HepG2 (cell line): Measurements from ENCODE around the gene EOLA2. TPM values are rescaled to one million over a fixed set of nuclear protein-coding genes. Genes with fewer than 3 reads are reported as not detected.

Source experiments
- ELF1 ChIP-seq: sonication (generic); formaldehyde crosslinking; IDR thresholded peaks from 2 replicates; pipeline ENCODE4 v1.4.0; 2020; ENCODE audit warnings: missing genetic modification reagents
- GABPB1 ChIP-seq: IDR thresholded peaks from 2 replicates; pipeline ENCODE4 v1.6.1; 2016; ENCODE audit warnings: mild to moderate bottlenecking, missing genetic modification reagents, moderate library complexity, missing compliant biosample characterization
- PHF21A ChIP-seq: sonication (generic); formaldehyde crosslinking; IDR thresholded peaks from 2 replicates; pipeline ENCODE4 v1.5.0; 2020; ENCODE audit warnings: mild to moderate bottlenecking, missing genetic modification reagents
- RBFOX2 ChIP-seq: fragments of 200-400 bp; formaldehyde crosslinking; IDR thresholded peaks from 2 replicates; pipeline ENCODE4 v1.6.1; 2017; ENCODE audit warnings: low read depth, mild to moderate bottlenecking, low read length
- REPIN1 ChIP-seq: sonication (generic); formaldehyde crosslinking; IDR thresholded peaks from 2 replicates; pipeline ENCODE4 v1.8.0; 2022; ENCODE audit warnings: missing genetic modification reagents, low read depth, mild to moderate bottlenecking, borderline replicate concordance
- RFXANK ChIP-seq: IDR thresholded peaks from 2 replicates; pipeline ENCODE4 v1.6.1; 2016
- SSRP1 ChIP-seq: IDR thresholded peaks from 2 replicates; pipeline ENCODE4 v1.6.1; 2016; ENCODE audit warnings: control low read depth
- ZNF572 ChIP-seq: sonication (generic); formaldehyde crosslinking; IDR thresholded peaks from 2 replicates; pipeline ENCODE4 v1.5.1; 2020; ENCODE audit warnings: mild to moderate bottlenecking, missing genetic modification reagents
- ZZZ3 ChIP-seq: sonication (generic); formaldehyde crosslinking; IDR thresholded peaks from 2 replicates; pipeline ENCODE4 v1.4.0; 2020; ENCODE audit warnings: missing genetic modification reagents, mild to moderate bottlenecking, borderline replicate concordance
- polyA plus RNA-seq, 8 experiments: library from polyadenylated mRNA; depleted of rRNA in 3 of 8; stranded (reverse) in 7 of 8; unstranded in 1 of 8; fragments of >200 nt; fragmentation: Illumina TruSeq in 4 of 8; extraction: Trizol in 4 of 8; gene quantifications; 2 replicates each; pipeline versions ENCODE4 v1.2.1 to v1.2.3, GENCODE V29; 2011 to 2016; ENCODE audit warnings: low read depth in 4 of 8, missing spikeins in 1 of 8, mixed read lengths in 1 of 8; ENCODE audit not compliant: insufficient read depth in 1 of 8
- total RNA-seq, 5 experiments: library from RNA; depleted of rRNA; stranded (reverse); fragments of >200 nt; fragmentation: Illumina TruSeq; extraction: Trizol; gene quantifications; 2 replicates each; pipeline ENCODE4 v1.2.3, GENCODE V29; 2016; ENCODE audit warnings: low read depth in 1 of 5
- TF ChIP-seq, protein P1 (sequence below): sonication (generic); formaldehyde crosslinking; IDR thresholded peaks from 2 replicates; pipeline ENCODE4 v1.5.1; 2020; ENCODE audit warnings: missing genetic modification reagents, mild to moderate bottlenecking, borderline replicate concordance
- TF ChIP-seq, protein P2 (sequence below): sonication (generic); formaldehyde crosslinking; IDR thresholded peaks from 2 replicates; pipeline ENCODE4 v1.4.0; 2020; ENCODE audit warnings: low read depth, missing genetic modification reagents
- TF ChIP-seq, protein P3 (sequence below), 2 experiments: sonication (generic) in 1 of 2; formaldehyde crosslinking in 1 of 2; IDR thresholded peaks; 2 replicates each; pipeline versions ENCODE4 v1.4.0 to v1.6.1; 2018 to 2020; ENCODE audit warnings: missing genetic modification reagents in 2 of 2, borderline replicate concordance in 1 of 2, low read depth in 1 of 2, mild to moderate bottlenecking in 1 of 2, missing biosample characterization in 1 of 2
- TF ChIP-seq, protein P4 (sequence below): sonication (generic); formaldehyde crosslinking; IDR thresholded peaks from 2 replicates; pipeline ENCODE4 v1.5.1; 2020; ENCODE audit warnings: mild to moderate bottlenecking, moderate library complexity, missing genetic modification reagents
- TF ChIP-seq, protein P5 (sequence below): sonication (generic); formaldehyde crosslinking; IDR thresholded peaks from 2 replicates; pipeline ENCODE4 v1.4.0; 2020; ENCODE audit warnings: missing genetic modification reagents, low read depth, mild to moderate bottlenecking, borderline replicate concordance

The EOLA2 gene
- total and polyA plus RNA-seq, 2 of the 13 experiments (the other 11 are each of a cell fraction or from before 2014, with no cell fraction given): 20.4 to 22.0 TPM

DNA sequence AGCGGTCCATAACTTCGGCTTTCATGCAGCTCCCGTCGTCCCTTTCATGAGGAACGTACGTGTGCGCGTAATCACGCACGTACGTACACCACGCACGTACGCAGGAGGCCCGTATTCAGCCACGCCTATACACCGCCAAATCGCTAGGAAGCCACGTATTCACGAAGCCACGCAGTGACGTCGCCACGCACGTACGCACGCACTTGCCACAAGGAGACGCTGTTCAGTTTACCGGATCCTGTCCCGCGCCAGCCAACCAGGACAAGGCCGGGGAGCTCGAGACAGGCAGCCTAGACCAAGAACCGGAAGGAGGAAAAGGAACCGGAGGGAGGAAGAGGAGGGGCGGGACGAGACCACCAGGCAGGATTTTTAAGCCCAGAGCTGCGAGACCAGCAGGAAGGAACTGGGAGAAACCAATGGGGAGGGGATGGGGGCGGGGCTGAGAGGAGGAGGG is at the start of gene EOLA2 (continued):
- TF ChIP-seq, protein P1, sequence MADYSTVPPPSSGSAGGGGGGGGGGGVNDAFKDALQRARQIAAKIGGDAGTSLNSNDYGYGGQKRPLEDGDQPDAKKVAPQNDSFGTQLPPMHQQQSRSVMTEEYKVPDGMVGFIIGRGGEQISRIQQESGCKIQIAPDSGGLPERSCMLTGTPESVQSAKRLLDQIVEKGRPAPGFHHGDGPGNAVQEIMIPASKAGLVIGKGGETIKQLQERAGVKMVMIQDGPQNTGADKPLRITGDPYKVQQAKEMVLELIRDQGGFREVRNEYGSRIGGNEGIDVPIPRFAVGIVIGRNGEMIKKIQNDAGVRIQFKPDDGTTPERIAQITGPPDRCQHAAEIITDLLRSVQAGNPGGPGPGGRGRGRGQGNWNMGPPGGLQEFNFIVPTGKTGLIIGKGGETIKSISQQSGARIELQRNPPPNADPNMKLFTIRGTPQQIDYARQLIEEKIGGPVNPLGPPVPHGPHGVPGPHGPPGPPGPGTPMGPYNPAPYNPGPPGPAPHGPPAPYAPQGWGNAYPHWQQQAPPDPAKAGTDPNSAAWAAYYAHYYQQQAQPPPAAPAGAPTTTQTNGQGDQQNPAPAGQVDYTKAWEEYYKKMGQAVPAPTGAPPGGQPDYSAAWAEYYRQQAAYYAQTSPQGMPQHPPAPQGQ: no peak
- peak; percentile 94; the same call in 1 of the 2 replicates for TF ChIP-seq ZZZ3 (CRISPR knock-in tag)
- peak; percentile 23; the same call in 1 of the 2 replicates for TF ChIP-seq PHF21A (CRISPR knock-in tag)
- TF ChIP-seq ELF1 (CRISPR knock-in tag): peak; percentile 70
- TF ChIP-seq, protein P2, sequence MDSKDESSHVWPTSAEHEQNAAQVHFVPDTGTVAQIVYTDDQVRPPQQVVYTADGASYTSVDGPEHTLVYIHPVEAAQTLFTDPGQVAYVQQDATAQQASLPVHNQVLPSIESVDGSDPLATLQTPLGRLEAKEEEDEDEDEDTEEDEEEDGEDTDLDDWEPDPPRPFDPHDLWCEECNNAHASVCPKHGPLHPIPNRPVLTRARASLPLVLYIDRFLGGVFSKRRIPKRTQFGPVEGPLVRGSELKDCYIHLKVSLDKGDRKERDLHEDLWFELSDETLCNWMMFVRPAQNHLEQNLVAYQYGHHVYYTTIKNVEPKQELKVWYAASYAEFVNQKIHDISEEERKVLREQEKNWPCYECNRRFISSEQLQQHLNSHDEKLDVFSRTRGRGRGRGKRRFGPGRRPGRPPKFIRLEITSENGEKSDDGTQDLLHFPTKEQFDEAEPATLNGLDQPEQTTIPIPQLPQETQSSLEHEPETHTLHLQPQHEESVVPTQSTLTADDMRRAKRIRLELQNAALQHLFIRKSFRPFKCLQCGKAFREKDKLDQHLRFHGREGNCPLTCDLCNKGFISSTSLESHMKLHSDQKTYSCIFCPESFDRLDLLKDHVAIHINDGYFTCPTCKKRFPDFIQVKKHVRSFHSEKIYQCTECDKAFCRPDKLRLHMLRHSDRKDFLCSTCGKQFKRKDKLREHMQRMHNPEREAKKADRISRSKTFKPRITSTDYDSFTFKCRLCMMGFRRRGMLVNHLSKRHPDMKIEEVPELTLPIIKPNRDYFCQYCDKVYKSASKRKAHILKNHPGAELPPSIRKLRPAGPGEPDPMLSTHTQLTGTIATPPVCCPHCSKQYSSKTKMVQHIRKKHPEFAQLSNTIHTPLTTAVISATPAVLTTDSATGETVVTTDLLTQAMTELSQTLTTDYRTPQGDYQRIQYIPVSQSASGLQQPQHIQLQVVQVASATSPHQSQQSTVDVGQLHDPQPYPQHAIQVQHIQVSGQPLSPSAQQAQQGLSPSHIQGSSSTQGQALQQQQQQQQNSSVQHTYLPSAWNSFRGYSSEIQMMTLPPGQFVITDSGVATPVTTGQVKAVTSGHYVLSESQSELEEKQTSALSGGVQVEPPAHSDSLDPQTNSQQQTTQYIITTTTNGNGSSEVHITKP (CRISPR knock-in tag): peak; percentile 89
- TF ChIP-seq, protein P3, sequence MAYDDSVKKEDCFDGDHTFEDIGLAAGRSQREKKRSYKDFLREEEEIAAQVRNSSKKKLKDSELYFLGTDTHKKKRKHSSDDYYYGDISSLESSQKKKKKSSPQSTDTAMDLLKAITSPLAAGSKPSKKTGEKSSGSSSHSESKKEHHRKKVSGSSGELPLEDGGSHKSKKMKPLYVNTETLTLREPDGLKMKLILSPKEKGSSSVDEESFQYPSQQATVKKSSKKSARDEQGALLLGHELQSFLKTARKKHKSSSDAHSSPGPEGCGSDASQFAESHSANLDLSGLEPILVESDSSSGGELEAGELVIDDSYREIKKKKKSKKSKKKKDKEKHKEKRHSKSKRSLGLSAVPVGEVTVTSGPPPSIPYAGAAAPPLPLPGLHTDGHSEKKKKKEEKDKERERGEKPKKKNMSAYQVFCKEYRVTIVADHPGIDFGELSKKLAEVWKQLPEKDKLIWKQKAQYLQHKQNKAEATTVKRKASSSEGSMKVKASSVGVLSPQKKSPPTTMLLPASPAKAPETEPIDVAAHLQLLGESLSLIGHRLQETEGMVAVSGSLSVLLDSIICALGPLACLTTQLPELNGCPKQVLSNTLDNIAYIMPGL (CRISPR knock-in tag; IDR thresholded peaks at IDR 0.05; ENCODE audit: borderline replicate concordance in 1 of 2, low read depth in 1 of 2): peak in 1 of 2 experiments; percentile 35; a peak in 2 of 4 replicates
- TF ChIP-seq GABPB1 (CRISPR knock-in tag): peak; percentile 81
- no peak for TF ChIP-seq SSRP1 (CRISPR knock-in tag)
- TF ChIP-seq RFXANK: no peak
- TF ChIP-seq ZNF572 (CRISPR knock-in tag): no peak
- TF ChIP-seq, protein P4, sequence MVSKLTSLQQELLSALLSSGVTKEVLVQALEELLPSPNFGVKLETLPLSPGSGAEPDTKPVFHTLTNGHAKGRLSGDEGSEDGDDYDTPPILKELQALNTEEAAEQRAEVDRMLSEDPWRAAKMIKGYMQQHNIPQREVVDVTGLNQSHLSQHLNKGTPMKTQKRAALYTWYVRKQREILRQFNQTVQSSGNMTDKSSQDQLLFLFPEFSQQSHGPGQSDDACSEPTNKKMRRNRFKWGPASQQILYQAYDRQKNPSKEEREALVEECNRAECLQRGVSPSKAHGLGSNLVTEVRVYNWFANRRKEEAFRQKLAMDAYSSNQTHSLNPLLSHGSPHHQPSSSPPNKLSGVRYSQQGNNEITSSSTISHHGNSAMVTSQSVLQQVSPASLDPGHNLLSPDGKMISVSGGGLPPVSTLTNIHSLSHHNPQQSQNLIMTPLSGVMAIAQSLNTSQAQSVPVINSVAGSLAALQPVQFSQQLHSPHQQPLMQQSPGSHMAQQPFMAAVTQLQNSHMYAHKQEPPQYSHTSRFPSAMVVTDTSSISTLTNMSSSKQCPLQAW (CRISPR knock-in tag): peak; percentile 81
- TF ChIP-seq, protein P5, sequence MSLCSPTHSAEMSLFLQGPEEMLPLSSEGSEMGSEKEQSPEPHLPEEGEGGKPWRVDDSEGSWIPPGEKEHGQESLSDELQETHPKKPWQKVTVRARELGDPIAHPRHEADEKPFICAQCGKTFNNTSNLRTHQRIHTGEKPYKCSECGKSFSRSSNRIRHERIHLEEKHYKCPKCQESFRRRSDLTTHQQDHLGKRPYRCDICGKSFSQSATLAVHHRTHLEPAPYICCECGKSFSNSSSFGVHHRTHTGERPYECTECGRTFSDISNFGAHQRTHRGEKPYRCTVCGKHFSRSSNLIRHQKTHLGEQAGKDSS (CRISPR knock-in tag): no peak
- TF ChIP-seq REPIN1: peak; percentile 24; the same call in 1 of the 2 replicates
- TF ChIP-seq RBFOX2: no peak
